EL (cell line): ENCODE results near the gene LMTK2.

Experiments used
- DNase-seq: peaks from one replicate; pipeline ENCODE4 v3.0.0-alpha.2; 2016

LMTK2 gene

GRCh38 chr7:98138672-98139071, 32.0 kb downstream of the LMTK2 start:
- no peak for DNase-seq

GRCh38 chr7:98142658-98143057, 36.0 kb downstream of the LMTK2 start:
- DNase-seq: no peak

DNA sequence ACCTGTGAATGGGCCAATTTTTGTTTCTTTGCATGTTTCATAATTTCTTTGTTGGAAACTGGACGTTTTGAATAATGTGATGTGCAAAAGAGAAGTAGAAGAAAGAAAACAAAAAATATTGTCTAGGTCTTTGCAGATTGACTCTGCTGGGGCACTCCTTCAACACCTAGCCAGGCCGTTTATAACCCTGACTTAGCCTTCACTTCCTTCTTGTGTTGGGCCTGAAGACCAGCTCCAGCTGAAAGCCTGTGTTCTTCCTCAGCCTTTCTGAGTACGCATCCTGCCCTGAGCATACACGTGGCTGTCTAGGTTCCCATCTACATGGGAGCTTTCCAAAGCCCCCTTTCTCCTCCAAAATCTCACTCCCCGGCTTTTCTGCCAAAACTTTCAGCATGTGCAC, 41.9 kb downstream of the LMTK2 start:
- DNase-seq: no peak

GRCh38 chr7:98149116-98149692, 42.5 kb downstream of the LMTK2 start:
- no peak for DNase-seq

DNA sequence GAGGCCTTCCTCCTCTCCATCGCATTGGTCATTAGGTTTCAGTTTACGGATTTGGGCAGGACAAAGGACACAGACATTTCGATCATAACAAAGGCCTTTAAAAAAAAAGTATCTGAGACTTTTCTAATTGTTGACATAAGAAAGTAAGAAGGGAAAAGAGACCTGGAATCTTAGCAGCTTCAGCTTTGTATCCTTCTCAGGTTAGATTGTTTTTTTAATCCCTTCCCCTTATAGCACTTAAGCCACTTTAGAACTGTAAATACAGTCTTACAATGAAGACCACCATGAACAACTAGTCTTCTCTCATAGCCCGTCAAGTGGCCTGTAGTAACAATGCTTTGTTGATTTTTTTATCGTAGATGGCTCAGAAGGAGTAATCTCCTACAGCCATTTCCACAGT, 45.2 kb downstream of the LMTK2 start:
- DNase-seq: no peak

GRCh38 chr7:98156700-98157099, 50.0 kb downstream of the LMTK2 start:
- no peak for DNase-seq

GRCh38 chr7:98157761-98158160, 51.1 kb downstream of the LMTK2 start:
- DNase-seq: no peak

GRCh38 chr7:98162758-98163157, 56.1 kb downstream of the LMTK2 start:
- DNase-seq: no peak

- DNase-seq: no peak
Measured at GRCh38 chr7:98163269-98163668, 56.6 kb downstream of the LMTK2 start.

DNA sequence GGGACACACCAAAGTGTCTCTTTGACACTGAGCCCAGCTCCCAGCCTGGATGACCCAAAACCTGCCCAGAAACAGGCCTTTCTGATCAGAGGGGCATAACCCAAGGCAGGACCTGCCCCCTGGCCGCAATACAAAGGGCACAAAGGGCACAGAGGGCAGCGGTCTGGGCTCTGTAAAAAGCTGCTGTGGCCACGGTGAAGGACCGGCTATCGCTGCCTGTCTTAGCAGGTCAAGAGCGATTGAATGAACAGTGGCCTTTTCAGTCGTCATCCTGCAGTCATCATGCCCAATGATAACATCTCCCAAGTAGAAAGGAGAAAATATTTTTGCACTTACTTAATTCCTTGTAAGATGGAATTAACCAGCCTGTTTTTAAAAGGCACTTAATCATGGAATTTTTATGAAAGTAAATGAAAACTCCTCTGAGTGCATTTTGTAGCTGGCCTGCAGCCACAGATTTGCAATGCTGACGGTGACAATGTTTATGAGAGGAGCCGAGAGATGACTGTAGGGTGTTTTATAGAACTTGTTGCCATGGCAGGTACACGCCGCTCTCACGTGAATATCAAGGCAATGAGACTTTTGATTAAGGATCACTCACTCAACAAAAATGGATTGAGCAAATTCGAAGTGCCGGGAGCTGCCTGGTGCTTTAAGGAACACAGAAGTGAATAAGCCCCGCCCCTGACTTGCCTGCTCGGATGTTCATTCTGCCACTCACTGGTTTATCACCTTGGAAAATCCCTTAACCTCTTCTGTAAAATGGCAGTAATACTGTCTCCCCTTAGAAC, 57.2 kb downstream of the LMTK2 start:
- peak; percentile 80 for DNase-seq

DNA sequence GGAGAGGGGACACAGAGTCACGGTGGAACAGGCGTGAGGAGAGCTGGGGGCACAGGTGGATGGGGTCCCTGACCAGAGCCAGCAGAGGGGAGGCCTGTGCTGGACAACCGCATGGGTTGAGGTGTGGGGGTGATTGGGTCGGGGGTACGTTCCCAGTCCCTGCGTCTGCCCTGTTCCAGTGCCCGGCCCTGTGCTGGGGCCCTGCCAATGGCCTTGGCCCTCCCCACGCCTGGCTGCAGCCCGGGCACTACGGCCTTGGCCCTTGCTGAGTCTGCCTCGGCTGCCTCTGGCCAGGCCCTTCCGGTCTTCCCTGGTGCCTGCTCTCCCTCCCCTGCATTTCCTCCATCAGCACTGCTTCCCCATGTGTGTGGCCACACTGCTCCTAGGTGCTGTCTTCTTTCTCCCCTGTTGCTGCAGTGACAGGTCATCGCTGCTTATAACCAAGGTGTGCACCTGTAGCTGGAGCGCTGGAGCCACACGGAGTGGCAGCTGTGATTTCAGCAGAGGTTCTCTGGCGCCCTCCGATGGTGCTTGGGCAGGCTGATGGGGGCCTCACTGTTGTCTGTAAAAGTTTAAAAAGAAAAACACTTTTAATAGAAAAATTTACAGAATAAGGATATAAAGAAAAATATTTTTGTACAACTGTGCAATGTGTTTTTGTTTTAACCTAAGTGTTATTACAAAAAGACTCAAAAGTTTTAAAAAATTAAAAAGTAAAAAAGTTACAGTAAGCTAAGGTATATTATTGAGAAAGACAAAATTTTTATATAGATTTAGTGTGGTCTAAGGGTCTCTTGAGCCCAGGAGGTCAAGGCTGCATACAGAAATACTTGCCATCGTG, 59.4 kb downstream of the LMTK2 start:
- no peak for DNase-seq

- no peak for DNase-seq
Measured at GRCh38 chr7:98166668-98166970, 60.0 kb downstream of the LMTK2 start.

DNA sequence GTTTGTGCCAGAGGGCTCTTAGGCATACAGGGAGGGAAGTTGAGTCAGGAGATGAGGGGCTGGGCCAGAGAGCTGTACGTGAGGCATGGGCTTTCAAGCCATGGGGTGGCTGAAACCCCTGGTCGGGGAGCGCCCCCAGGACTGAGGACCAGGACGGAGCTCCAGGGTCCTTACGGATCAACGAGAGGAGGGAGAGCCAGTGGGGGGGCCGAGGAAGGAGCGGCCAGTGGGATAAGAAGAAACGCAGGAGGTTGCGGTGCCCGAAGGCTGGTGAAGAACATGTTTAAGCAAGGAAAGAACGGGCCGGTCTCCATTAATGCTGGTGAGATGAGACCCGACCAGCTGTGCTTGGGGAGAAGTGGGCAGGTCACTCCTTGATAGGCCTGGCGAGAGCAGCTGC, 61.0 kb downstream of the LMTK2 start:
- no peak for DNase-seq

DNA sequence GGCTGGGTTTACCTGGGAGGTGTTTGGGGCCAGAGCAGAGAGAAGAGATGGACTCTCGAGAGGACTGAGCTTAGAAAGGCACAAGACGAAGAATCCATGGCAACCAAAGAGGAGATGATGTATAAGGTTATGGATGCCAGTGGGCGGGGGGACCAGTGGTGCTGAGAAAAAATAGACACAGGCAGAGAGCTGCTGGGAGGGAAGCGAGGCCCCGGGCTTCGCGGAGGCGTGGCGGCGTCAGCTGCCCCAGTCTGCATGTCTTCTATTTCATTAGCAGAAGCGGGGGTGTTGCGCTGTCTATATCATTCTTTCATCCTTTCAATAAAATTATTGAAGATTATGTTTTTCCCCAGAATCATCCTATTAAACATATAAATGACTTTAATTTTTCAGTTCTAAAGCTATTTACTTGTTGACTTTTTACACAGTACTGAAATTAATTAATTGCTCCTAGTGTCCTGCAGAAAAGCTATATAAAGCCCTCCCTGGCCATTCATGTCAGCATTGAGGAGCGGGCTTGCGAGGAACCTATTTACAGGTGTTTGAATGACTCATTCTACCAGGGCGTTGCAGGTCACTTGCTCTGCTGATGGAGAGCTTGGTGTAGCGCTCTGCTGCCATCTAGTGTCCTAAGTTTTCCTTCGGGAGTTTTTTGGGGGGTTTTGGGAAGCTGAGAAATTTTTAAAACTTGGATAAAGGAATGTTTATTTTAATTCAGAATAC, 61.7 kb downstream of the LMTK2 start:
- DNase-seq: peak; percentile 50

- no peak for DNase-seq
Measured at GRCh38 chr7:98168904-98169621, 62.4 kb downstream of the LMTK2 start.

GRCh38 chr7:98170966-98171365, 64.3 kb downstream of the LMTK2 start:
- no peak for DNase-seq

GRCh38 chr7:98171449-98171848, 64.8 kb downstream of the LMTK2 start:
- DNase-seq: no peak

DNA sequence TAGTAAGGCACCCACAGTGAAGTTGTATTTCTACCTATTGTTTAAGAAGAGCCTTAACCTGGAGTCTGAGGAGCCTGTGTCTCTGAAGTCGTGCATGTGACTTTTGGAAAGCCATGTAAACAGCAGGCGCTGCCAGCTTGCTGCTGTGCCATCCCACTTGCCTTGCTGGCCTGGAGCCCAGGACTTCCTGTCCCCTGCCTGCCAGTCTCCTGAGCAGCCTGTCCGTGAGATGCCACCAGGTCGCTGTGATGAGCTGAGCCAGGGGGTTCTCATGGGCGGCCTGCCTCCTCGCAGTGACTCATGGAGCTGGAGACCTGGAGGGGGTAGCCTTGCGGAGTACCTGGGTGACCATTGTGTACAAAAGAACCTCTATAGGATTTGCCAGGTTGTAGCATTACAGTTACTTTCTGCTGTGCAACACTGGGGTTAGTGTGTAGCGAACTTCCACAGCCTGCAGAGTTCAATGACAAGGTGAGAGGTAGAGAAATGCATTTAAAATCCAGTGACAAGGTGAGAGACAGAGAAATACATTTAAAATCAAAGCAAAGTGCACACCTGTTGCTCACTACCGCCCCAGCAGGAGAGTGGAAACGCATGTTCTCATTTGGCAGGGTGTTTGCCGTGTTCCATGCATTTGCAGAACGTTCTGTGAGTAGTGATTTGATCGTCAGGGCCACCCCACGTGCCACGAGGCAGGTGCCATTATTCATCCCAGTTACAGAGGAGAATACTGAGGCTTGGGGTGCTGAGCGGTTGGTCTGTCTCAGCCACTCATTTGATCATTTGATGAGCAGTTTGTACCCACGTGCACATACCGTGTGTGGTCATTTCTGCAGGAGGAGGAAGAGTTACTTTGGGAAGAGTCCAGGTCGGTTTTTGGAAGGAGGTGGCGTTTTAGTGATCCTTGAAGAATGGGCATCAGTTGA, 67.9 kb downstream of the LMTK2 start:
- no peak for DNase-seq

- no peak for DNase-seq
Measured at GRCh38 chr7:98175260-98175940, 68.7 kb downstream of the LMTK2 start.

DNA sequence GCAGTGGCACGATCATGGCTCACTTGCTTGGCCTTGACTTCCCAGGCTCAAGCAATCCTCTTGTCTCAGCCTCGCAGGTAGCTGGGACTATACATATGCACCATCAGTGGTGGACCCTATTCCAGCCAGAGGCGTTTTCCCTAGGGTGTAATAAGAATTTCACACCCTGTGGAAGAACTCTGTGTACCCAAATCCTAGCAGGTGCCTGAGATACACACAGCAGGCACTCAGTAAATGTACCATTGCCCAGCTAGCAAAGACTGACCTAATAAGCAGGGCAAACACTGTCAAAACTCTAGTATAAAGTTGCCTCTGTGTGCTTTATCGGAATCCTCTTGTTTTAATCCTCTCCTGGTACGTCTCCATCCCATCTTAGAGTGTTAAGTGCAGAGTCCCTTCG, 70.9 kb downstream of the LMTK2 start:
- no peak for DNase-seq

GRCh38 chr7:98178321-98178720, 71.7 kb downstream of the LMTK2 start:
- no peak for DNase-seq
